Limb (tissue), 2 donors: ENCODE data around the gene CYS1.
A peak's percentile ranks its signal among the peaks of the same experiment; 100 is the strongest.
"Not testable (repeated sequence)": the region's sequence is repeated elsewhere in the genome, so short reads cannot be mapped to it uniquely, and the experiment has no call there.

Experiments used
- DNase-seq, 2 donors: peaks; one replicate each; pipeline ENCODE4 v3.0.0-alpha.2; 2016; ENCODE audit errors: extremely low spot score in 2 of 2

Gene CYS1

GRCh38 chr2:10079870-10080535 lies at the start of gene CYS1:
Gene CYS1, minus strand, starts transcription at chr2:10080411. Its CDS starts 188 bp downstream, at chr2:10080223.
- DNase-seq: peak in 1 of 2 donors; percentile 62

- DNase-seq: no peak
Observed at GRCh38 chr2:10129490-10129889, 49.3 kb upstream of the CYS1 start.

DNA sequence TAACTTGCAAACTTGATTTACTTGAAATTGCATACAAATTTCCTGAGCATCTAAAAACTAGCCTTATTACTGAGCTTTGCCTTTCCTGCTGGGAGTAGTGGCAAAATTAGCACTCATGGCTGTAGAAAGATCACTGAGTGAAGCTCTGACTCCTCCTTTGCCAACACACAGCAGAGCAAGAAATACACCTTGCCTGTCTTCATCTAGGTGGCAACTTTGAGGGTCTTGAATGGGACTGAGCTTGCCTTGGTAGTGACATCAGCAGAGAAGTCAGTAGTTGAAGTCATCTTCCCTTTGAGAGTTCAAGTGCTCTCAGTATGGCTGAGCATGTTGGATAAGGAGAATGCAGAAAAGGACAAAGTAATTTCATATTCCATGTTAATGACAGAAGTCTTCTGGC lies 48.2 kb upstream of the CYS1 start:
- no peak for DNase-seq

- DNase-seq: no peak
Observed at GRCh38 chr2:10126632-10127026, 46.4 kb upstream of the CYS1 start.

DNA sequence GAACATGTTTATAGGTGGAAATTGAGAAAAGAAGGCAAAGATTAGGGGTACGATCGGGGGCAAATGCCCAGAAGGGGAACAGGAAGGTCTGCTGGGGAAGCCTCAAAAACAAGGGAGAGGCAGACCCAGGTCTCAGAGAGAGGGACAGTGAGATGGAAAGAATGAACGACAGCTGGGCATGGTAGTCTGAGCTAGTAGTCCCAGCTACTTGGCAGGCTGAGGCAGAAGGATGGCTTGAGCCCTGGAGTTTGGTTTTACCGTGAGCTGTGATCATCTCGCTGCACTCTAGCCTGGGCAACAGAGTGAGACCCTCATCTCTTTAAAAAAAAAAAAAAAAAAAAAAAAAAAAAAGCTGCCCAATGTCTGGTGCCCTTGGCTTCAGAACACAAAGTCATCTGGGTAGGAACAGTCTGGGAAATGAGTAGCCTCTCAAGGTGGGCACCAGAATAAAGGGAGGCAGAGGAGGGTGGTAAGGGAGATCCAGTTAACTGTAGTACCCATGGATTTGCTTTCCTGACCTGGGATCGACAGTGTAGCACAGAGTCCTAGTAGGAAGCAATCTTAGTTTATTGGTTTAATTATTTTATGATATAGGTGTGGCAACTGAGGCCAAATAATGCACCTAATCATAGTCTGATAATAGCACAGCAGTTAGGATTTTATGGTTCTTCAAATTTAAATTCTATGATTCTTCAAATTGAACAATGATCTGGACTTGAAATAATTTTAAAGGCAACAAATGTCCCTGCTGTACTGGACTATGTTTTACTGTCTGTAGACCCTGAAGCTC lies 45.8 kb upstream of the CYS1 start:
- DNase-seq: no peak

DNA sequence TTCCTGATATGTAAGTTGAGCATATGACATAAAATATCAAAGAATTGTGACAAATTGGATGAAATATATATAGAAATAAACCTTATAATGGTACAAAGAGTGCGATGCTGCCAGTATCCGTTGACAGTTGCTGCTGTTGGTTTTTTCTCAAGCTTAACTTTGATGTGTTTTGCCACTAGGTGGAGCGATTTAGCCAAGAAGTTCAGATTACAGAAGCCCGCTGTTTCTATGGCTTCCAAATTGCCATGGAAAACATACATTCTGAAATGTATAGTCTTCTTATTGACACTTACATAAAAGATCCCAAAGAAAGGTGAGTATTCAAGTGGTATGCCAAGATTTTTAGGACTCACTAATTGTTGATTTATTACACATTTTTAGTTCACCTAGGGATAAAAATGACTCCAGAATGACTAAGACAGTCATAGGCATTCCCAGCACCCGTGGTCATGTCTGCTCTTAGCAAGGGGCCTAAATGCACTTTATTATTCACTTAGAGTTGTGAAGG lies 44.4 kb upstream of the CYS1 start:
- peak in 1 of 2 donors; percentile 87 for DNase-seq

DNA sequence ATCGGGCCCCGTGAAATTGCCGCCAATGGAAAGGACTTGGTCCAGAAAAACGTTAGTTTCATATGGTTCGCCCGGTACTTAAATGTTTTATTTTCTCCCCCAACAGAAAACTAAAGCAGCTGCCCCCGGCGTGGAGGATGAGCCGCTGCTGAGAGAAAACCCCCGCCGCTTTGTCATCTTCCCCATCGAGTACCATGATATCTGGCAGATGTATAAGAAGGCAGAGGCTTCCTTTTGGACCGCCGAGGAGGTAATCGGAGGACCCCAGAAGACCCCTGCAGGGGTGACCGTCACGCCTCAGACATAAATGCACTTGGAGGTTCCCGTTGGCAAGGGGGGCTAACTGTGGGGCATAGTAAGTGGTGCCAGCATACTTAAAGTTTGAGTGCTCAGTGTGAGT lies 43.1 kb upstream of the CYS1 start:
- DNase-seq: no peak

DNA sequence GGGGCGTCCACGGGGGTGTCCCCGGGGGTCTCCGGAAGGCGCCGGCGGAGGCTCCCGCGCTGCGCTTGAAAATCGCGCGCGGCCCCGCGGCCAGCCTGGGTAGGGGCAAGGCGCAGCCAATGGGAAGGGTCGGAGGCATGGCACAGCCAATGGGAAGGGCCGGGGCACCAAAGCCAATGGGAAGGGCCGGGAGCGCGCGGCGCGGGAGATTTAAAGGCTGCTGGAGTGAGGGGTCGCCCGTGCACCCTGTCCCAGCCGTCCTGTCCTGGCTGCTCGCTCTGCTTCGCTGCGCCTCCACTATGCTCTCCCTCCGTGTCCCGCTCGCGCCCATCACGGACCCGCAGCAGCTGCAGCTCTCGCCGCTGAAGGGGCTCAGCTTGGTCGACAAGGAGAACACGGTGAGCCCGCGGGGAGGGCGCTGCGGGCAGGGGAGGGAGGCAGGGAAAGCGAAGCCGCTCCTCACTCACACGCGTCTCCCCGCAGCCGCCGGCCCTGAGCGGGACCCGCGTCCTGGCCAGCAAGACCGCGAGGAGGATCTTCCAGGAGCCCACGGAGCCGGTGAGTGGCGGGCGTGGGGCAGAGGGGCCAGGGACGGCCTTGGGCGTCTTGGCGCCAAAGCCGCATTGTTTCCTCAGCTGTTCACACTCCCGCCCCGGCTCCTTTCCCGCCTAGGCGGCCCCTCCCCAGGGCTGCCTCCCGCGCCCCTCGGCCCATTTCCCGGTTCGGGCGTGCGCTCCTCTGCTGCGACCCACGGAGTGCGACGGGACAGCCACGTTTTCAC lies 42.5 kb upstream of the CYS1 start, which contains the start of gene RRM2:
RRM2 (plus strand) TSS at position 240 of the 781 bp plus-strand sequence; CDS start at position 300, 60 bp downstream.
- DNase-seq: peak; percentile 94 to 96

- DNase-seq: no peak
Observed at GRCh38 chr2:10120877-10121574, 40.8 kb upstream of the CYS1 start.

GRCh38 chr2:10120158-10120876 lies 40.1 kb upstream of the CYS1 start:
- DNase-seq: peak; percentile 85 to 91

DNA sequence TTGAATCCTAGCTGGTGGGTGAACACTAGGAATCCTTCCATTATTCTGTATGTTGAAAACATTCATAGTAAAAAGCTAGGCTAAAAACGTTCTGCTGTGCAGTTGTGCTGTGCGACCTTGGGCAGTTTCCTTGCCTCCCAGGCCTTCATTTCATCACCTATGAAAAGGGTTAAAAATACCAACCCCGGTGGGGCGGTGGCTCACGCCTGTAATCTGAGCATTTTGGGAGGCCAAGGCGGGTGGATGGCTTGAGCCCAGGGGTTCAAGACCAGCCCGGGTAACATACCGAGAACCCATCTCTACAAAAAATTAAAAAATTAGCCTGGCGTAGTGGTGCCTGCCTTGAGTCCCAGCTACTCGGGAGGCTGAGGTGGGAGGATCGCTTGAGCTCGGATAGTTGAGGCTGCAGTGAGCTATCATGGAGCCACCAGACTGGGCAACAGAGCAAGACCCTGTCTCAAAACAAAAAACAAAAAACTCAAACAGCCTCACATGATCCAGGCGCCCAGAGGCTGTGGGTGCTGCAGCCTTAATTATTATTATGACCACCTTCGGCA lies 39.5 kb upstream of the CYS1 start:
- DNase-seq: no peak

- no peak for DNase-seq
Observed at GRCh38 chr2:10119027-10119325, 38.8 kb upstream of the CYS1 start.

DNA sequence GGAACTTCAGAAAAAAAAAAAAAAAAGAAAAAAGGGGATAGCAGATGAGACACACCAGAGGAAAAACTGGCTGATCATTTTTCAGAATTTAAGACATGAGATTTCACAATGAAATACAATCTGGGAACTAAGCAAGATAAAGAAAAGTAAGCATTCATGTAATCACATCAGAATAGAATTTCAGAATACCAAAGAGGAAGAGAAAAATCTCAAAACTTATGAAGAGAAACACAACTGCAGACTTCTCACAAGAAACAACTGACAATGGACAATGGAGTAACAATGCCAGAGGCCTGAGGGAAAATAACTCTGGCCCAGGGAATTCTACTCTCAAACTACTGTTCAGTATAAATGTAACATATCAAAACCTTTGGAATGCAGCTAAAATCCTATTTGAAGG lies 29.1 kb upstream of the CYS1 start:
- no peak for DNase-seq

DNA sequence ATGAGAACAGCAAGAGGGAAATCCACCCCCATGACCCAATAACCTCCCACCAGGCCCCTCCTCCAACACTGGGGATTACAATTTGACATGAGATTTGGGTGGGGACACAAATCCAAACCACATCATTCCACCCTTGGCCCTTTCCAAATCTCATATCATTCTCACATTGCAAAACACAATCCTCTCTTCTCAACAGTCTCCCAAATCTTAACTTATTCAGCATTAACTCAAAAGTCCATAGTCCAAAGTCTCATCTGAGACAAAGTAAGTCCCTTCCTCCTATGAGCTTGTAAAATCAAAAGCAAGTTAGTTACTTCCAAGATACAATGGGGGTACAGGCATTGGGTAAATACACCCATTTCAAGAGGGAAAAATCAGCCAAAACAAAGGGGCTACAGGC lies 24.7 kb upstream of the CYS1 start:
- DNase-seq: not testable (repeated sequence)

DNA sequence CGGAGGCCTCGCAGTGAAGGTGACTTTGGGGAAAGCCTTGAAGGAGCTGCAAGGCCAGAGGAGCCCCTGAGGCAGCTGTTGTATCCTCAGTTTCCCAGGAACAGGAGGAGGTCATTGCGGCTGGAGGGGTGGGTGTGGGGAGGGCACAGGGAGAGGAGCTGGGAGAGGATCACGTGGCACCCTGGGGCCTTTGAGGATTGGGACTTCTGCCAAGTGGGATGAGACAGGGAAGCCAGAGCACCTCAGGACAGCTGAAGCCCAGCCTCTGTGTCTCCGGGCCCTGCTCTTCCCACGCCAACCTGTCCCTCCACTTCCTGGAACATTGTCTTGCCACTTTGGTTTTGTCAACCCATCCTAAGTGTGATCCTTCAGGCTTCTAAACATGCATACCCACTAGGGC lies 23.0 kb upstream of the CYS1 start:
- no peak for DNase-seq

DNA sequence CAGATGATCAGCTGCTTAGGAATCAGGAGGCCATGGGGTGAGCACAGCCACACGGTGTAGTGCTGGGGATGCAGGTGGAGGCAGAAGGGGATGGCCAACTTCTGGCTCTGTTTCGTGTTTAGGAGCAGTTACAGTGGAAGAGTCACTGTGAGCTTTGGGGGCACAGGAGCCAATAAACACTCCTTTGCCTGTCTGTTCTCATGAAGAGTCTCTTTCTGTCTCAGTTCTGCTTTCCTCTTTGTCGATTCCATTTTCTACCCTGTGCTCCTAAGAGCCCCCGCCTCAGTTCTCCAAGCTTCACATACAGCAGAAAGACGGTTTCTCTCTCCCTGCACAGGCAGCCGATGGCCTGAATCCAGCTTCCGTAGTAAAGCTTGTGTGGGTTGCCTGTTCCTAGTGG lies 21.3 kb upstream of the CYS1 start:
- no peak for DNase-seq

GRCh38 chr2:10097352-10098148 lies 17.3 kb upstream of the CYS1 start:
- peak; percentile 56 to 74 for DNase-seq

DNA sequence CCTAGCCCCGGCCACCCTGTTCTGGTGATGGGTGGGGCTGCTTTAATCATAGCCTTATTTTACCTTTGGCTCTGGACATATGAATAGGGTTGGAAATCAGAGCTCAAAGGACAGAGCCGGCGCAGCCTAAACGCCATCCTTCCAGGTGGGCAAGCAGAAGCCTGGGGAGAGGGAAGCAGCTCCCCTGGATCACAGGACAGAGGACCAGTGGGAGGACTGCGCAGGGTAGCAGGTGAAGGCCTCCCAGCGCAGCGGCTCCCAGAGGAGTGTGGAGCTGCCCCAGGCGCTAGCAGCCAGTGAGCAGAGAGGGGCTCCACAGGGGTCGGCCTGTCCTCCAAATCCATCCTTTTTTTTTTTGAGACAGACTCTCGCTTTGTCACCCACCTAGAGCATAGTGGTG lies 16.4 kb upstream of the CYS1 start:
- no peak for DNase-seq

- DNase-seq: no peak
Observed at GRCh38 chr2:10095175-10095574, 15.0 kb upstream of the CYS1 start.
